ENCODE results near the gene SLC25A29.
A peak's percentile ranks its signal among the peaks of the same experiment; 100 is the strongest.

The SLC25A29 gene

GRCh38 chr14:100278702-100279101 is 27.5 kb downstream of the SLC25A29 start:
- DNase-seq: no peak

GRCh38 chr14:100275214-100275613 is 31.0 kb downstream of the SLC25A29 start:
- DNase-seq: no peak

- no peak for DNase-seq
These were observed 32.0 kb downstream of the SLC25A29 start for GRCh38 chr14:100274250-100274649.

GRCh38 chr14:100271247-100271939 is 34.9 kb downstream of the SLC25A29 start:
- peak in 3 of 6 experiments; percentile 6 to 10 (median 6) for DNase-seq

- DNase-seq: no peak
These were observed 37.5 kb downstream of the SLC25A29 start for GRCh38 chr14:100268591-100269207.

- no peak for DNase-seq
These were observed 38.3 kb downstream of the SLC25A29 start for GRCh38 chr14:100267990-100268389.

GRCh38 chr14:100263141-100263540 is 43.1 kb downstream of the SLC25A29 start:
- DNase-seq: no peak

GRCh38 chr14:100262545-100262944 is 43.7 kb downstream of the SLC25A29 start:
- no peak for DNase-seq

GRCh38 chr14:100261621-100262020 is 44.6 kb downstream of the SLC25A29 start:
- DNase-seq: no peak

GRCh38 chr14:100256339-100256895 is 49.8 kb downstream of the SLC25A29 start:
- no peak for DNase-seq

GRCh38 chr14:100252684-100253083 is 53.6 kb downstream of the SLC25A29 start:
- no peak for DNase-seq

GRCh38 chr14:100250732-100251465 is 55.3 kb downstream of the SLC25A29 start:
- no peak for DNase-seq

- DNase-seq: peak in 2 of 6 experiments; percentile 27 to 31
These were observed 59.3 kb downstream of the SLC25A29 start for GRCh38 chr14:100246809-100247428.

GRCh38 chr14:100243020-100243419 is 63.2 kb downstream of the SLC25A29 start:
- no peak for DNase-seq

GRCh38 chr14:100241279-100241678 is 65.0 kb downstream of the SLC25A29 start:
- no peak for DNase-seq
